H54 (cell line): ENCODE measurements around the gene FDX2.

Experiments used
- DNase-seq: peaks from one replicate; pipeline ENCODE4 v3.0.0; 2011; ENCODE audit warnings: low spot score, mixed read lengths; ENCODE audit not compliant: insufficient read length
- FAIRE-seq: peaks from 3 replicates; lab custom pipeline; 2011; peaks lifted over from hg19 to GRCh38; lab: Jason Lieb, UNC
- POLR2A ChIP-seq: IDR thresholded peaks from 2 replicates; pipeline ENCODE4 v1.6.1; 2011; ENCODE audit warnings: low read depth, mild to moderate bottlenecking, low read length

FDX2 gene

GRCh38 chr19:10315335-10316214 lies at the start of gene FDX2:
Gene FDX2, minus strand, starts transcription at chr19:10316015. Its CDS starts 19 bp downstream, at chr19:10315996.
- FAIRE-seq: no peak
- peak; percentile 88 for DNase-seq
- peak; percentile 83 for TF ChIP-seq POLR2A

GRCh38 chr19:10365518-10365917 lies 49.7 kb upstream of the FDX2 start:
- no peak for TF ChIP-seq POLR2A
- no peak for DNase-seq
- no peak for FAIRE-seq

- FAIRE-seq (no peak), DNase-seq (no peak)
Measured at GRCh38 chr19:10364644-10365043, 48.8 kb upstream of the FDX2 start.

GRCh38 chr19:10363789-10364281 lies 48.0 kb upstream of the FDX2 start:
- DNase-seq (peak; percentile 85), FAIRE-seq (no peak)
- TF ChIP-seq POLR2A: no peak

More at GRCh38 chr19:10364644-10365043, 48.8 kb upstream of the FDX2 start:
- TF ChIP-seq POLR2A: no peak

- no peak for DNase-seq
- TF ChIP-seq POLR2A: no peak
- FAIRE-seq: no peak
Measured at GRCh38 chr19:10362259-10362658, 46.4 kb upstream of the FDX2 start.

GRCh38 chr19:10361569-10362011 lies 45.8 kb upstream of the FDX2 start:
- DNase-seq: no peak
- no peak for FAIRE-seq
- TF ChIP-seq POLR2A: no peak

- FAIRE-seq: no peak
- no peak for TF ChIP-seq POLR2A
- DNase-seq: no peak
Measured at GRCh38 chr19:10356431-10356830, 40.6 kb upstream of the FDX2 start.

- DNase-seq: no peak
- FAIRE-seq: no peak
- TF ChIP-seq POLR2A: no peak
Measured at GRCh38 chr19:10353793-10354391, 38.1 kb upstream of the FDX2 start.

- FAIRE-seq (no peak), DNase-seq (no peak)
Measured at GRCh38 chr19:10352764-10353671, 37.2 kb upstream of the FDX2 start.

GRCh38 chr19:10346509-10346908 lies 30.7 kb upstream of the FDX2 start:
- TF ChIP-seq POLR2A: no peak

More at GRCh38 chr19:10352764-10353671, 37.2 kb upstream of the FDX2 start:
- no peak for TF ChIP-seq POLR2A

GRCh38 chr19:10344780-10345179 lies 29.0 kb upstream of the FDX2 start:
- DNase-seq (no peak), FAIRE-seq (no peak)
- TF ChIP-seq POLR2A: no peak

More at GRCh38 chr19:10346509-10346908, 30.7 kb upstream of the FDX2 start:
- no peak for FAIRE-seq
- no peak for DNase-seq

GRCh38 chr19:10343495-10343894 lies 27.7 kb upstream of the FDX2 start:
- DNase-seq (no peak), FAIRE-seq (no peak)
- no peak for TF ChIP-seq POLR2A

- no peak for TF ChIP-seq POLR2A
- DNase-seq (no peak), FAIRE-seq (no peak)
Measured at GRCh38 chr19:10339977-10340376, 24.2 kb upstream of the FDX2 start.
